IPS-11a (cell line): ENCODE data around the gene HAUS2.

Experiments used
- H3K4me3 ChIP-seq: one replicate; pipeline ENCODE4 v1.5.1; 2013; ENCODE audit warnings: low read depth, low read length, control low read depth

Gene HAUS2

DNA sequence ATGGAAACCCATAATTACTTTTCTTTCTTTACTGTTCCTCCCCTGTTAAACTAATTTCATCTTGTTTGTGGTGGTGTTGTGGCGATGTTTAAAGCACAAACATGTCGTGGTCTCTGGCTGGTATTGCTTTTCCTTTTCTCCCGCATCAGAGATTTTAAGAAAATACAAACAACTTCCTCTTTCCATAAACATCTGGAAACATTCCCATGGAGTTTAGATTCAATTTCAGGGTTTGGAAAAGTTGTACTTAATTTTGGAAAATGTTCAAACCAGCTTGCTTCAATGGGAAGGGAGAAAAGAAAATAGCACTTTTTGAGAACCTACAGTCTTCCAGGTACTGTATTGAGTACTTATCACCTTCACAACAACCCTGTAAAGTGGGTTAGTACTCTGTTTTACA lies 57.2 kb downstream of the HAUS2 start:
- H3K4me3 ChIP-seq, result no peak overlapping the region

DNA sequence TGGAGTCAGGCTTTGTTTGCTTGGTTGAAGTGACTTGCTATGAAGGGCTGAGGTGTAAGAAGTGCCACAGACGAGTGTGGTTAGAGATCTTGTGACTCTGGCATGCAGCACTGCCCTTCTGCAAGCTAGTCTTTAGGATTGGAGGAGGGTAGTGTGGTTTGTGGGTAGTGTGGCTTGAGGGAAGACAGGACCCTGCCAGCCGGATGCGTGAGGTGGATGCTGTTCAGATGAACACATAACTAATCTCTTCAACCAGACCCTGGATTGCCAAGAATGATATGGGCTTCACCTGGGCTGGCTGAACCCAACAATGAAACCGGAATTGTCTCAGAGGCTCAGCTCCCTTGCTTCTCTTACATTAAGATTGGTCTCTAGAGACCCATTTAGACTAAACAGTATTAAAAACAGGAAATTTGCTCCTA lies 59.5 kb downstream of the HAUS2 start:
- no peak overlapping the region for H3K4me3 ChIP-seq

DNA sequence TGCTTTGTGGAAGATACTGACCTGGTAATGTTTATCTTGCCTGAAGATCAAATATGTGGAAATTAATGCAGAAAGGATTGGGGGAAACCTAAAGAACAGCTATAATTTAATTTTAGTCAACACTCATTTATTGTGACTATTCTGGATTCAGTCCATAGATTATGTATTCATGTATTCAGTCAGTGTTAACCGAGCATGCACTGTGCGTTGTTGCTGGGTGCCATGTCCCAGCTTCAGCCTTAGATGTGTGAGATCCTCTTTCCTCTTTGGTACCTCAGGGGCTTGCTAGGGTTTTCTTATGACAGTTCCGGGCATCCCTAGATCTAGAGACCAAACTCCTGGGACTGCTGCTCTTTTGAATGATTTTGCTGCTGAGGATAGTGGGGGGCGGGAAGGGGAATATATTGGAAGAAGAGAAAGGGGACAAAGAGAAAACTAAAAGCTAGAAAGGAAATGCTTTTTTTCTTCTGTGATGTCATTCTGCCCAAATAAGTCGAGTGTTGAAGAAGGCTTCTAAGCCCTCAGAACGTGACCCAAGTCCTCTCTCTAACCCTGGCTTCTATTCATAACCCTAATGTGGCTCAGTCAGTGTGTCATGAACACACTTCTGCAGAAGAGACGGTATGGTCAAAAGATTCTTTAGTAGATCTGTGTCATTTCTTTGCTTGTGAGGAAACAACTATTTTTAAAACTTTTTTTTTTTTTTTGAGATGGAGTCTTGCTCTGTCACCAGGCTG lies 60.3 kb downstream of the HAUS2 start:
- H3K4me3 ChIP-seq, result no peak overlapping the region

DNA sequence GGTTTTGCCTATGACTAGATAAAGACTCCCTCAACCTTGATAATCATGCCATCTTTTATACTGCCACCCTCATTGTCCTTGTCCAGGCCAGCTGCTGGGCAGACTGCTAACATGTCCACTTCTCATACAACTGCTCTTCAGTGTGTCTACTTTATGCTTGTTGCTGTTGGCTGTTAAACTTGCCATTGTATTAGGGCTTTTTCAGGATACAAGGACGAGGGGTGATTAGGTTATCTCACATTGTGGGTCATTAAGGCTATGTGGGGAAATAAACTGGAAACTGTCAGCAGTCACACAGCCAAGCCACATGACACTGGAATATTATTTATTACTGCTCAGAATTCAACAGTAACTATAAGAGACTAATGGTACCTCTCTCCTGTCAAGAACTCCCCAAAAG lies 62.9 kb downstream of the HAUS2 start:
- no peak overlapping the region for H3K4me3 ChIP-seq

DNA sequence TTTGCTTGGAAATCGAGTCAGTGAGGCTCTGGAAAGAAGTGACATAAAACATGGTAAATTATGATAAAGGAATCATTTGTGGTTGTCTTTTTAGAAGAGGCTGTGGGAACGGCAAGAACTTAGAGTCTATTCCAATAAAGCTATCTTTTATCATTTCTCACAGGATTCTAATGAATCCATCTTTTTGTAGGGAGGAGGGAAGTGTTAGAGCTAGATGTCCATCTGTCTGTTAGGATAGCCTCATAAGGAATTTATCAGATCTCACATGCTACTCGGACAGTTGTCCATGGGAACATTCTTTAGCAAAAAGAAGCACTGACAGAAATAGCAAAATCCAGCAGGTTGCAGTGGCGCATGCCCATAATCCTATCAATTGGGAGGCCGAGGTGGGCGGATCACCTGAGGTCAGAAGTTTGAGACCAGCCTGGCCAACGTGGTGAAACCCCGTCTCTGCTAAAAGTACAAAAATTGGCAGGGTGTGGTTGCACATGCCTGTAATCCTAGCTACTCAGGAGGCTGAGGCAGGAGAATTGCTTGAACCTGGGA lies 63.8 kb downstream of the HAUS2 start:
- H3K4me3 ChIP-seq, result no peak overlapping the region

DNA sequence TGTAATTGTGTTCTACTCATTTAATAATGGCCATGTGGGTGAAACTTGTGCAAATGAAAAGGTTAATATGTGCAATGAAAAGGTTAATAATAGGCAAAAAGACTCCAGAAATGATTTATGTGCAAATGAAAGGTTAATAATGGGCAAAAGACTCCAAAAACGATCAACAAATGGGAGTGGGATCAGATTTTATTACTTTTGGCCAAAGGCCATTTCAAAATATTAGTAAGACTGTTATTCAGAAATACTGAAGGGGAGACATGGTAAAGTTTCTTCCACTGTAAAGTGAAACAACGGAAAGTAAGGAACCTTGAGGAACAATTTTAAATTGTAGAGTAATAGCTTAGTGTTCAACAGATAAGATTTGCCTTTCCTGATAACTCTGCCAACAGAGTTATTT lies 67.5 kb downstream of the HAUS2 start:
- H3K4me3 ChIP-seq, result no peak overlapping the region
